H1 (cell line): ENCODE measurements around the gene FBXO41. TPM values are rescaled to one million over a fixed set of nuclear protein-coding genes. Genes with fewer than 3 reads are reported as not detected.
A peak's percentile ranks its signal among the peaks of the same experiment; 100 is the strongest.

ENCODE experiments used
- CTCF ChIA-PET: fragments of 300-600 bp; sonication (Branson Sonifier 250); formaldehyde crosslinking; loops from one replicate; lab custom pipeline; 2021; ENCODE audit not compliant: partially characterized antibody; lab: Charles Lee
- POLR2A ChIA-PET: fragments of 300-600 bp; sonication (Branson Sonifier 250); formaldehyde crosslinking; loops from one replicate; lab custom pipeline; 2021; ENCODE audit warnings: inconsistent platforms; ENCODE audit not compliant: partially characterized antibody; lab: Charles Lee
- DNase-seq, 2 experiments: peaks; one replicate each; pipeline versions ENCODE4 v3.0.0 to v3.0.0-alpha.2; 2010 to 2022; ENCODE audit warnings: low spot score in 2 of 2, low read depth in 1 of 2, mixed read lengths in 1 of 2
- FAIRE-seq: peaks from 2 replicates; lab custom pipeline; 2011; peaks lifted over from hg19 to GRCh38; lab: Jason Lieb, UNC
- H2AFZ ChIP-seq: 2 replicates; pipeline ENCODE4 v1.8.1; 2012; ENCODE audit warnings: low read length, inconsistent platforms
- H2AK5ac ChIP-seq: 2 replicates; pipeline ENCODE4 v1.6.1; 2013; ENCODE audit warnings: low read depth, low read length
- H2BK120ac ChIP-seq: replicated peaks from 2 replicates; pipeline ENCODE3; 2013; ENCODE audit warnings: low read depth, low read length, inconsistent platforms
- H2BK12ac ChIP-seq: 2 replicates; pipeline ENCODE4 v1.6.1; 2013; ENCODE audit warnings: low read depth, low read length
- H2BK15ac ChIP-seq: 2 replicates; pipeline ENCODE4 v1.6.1; 2013; ENCODE audit warnings: low read length
- H2BK20ac ChIP-seq: 2 replicates; pipeline ENCODE4 v1.6.1; 2013; ENCODE audit warnings: low read length
- H2BK5ac ChIP-seq: 2 replicates; pipeline ENCODE4 v1.6.1; 2013; ENCODE audit warnings: low read depth, low read length
- H3K14ac ChIP-seq: 2 replicates; pipeline ENCODE4 v1.6.1; 2013; ENCODE audit warnings: inconsistent platforms; ENCODE audit not compliant: insufficient read length
- H3K18ac ChIP-seq: 2 replicates; pipeline ENCODE4 v1.6.1; 2013; ENCODE audit warnings: low read length; ENCODE audit errors: extremely low read depth
- H3K23ac ChIP-seq: 2 replicates; pipeline ENCODE4 v1.6.1; 2013; ENCODE audit warnings: inconsistent platforms; ENCODE audit not compliant: insufficient read length
- H3K23me2 ChIP-seq: 2 replicates; pipeline ENCODE4 v1.6.1; 2013; ENCODE audit warnings: low read depth, low read length
- H3K27ac ChIP-seq: 2 replicates; pipeline ENCODE4 v1.6.1; 2011; ENCODE audit warnings: low read depth, low read length, inconsistent platforms
- H3K27me3 ChIP-seq, 4 experiments: replicated peaks in 1 of 4; 1 replicate in 1 of 4; 2 replicates in 3 of 4; pipeline versions ENCODE4 v1.6.1 to v1.8.1; 2011 to 2013; ENCODE audit warnings: low read length in 3 of 4, mild to moderate bottlenecking in 3 of 4, inconsistent platforms in 2 of 4, mixed read lengths in 2 of 4, moderate library complexity in 1 of 4; ENCODE audit not compliant: control insufficient read depth in 3 of 4, insufficient read depth in 3 of 4; ENCODE audit errors: extremely low read depth in 1 of 4
- H3K36me3 ChIP-seq, 4 experiments: 2 replicates each; pipeline versions ENCODE4 v1.6.1 to v1.8.1; 2011 to 2013; ENCODE audit warnings: mild to moderate bottlenecking in 4 of 4, low read length in 3 of 4, moderate library complexity in 2 of 4, control low read depth in 1 of 4, inconsistent platforms in 1 of 4; ENCODE audit not compliant: insufficient read depth in 4 of 4, control insufficient read depth in 2 of 4
- H3K4ac ChIP-seq: replicated peaks from 2 replicates; pipeline ENCODE3; 2013; ENCODE audit warnings: low read length, low read depth, mixed read lengths, inconsistent platforms; ENCODE audit not compliant: insufficient read length
- H3K4me1 ChIP-seq, 4 experiments: replicated peaks in 1 of 4; 1 replicate in 1 of 4; 2 replicates in 3 of 4; pipeline versions ENCODE4 v1.6.1 to v1.8.1; 2011 to 2013; ENCODE audit warnings: low read length in 3 of 4, inconsistent platforms in 2 of 4, mixed read lengths in 1 of 4; ENCODE audit not compliant: insufficient read depth in 4 of 4, control insufficient read depth in 3 of 4
- H3K4me2 ChIP-seq, 2 experiments: 2 replicates each; pipeline versions ENCODE4 v1.6.1 to v1.8.1; 2011 to 2013; ENCODE audit warnings: low read depth in 2 of 2, low read length in 2 of 2, control low read depth in 1 of 2, inconsistent platforms in 1 of 2, mild to moderate bottlenecking in 1 of 2; ENCODE audit not compliant: insufficient read depth in 1 of 2
- H3K4me3 ChIP-seq, 4 experiments: fragments of 200-600, 300-600 bp in 1 of 4; sonication (generic), shearing (Covaris generic), sonication (Bioruptor Twin) in 1 of 4; 2 replicates each; pipeline versions ENCODE4 v1.5.1 to v1.8.1; 2011 to 2016; ENCODE audit warnings: low read length in 4 of 4, low read depth in 3 of 4, control low read depth in 2 of 4, inconsistent platforms in 2 of 4, mild to moderate bottlenecking in 2 of 4, mixed read lengths in 1 of 4, moderate library complexity in 1 of 4; ENCODE audit not compliant: insufficient read depth in 2 of 4; ENCODE audit errors: extremely low read depth in 1 of 4
- H3K56ac ChIP-seq: replicated peaks from 2 replicates; pipeline ENCODE3; 2013; ENCODE audit warnings: low read depth, mild to moderate bottlenecking, mixed read lengths, low read length, inconsistent platforms; ENCODE audit not compliant: insufficient read length
- H3K79me1 ChIP-seq: 2 replicates; pipeline ENCODE4 v1.6.1; 2013; ENCODE audit warnings: low read depth, low read length, control low read depth
- H3K79me2 ChIP-seq, 2 experiments: 2 replicates each; pipeline versions ENCODE4 v1.6.1 to v1.8.1; 2012 to 2013; ENCODE audit warnings: low read length in 2 of 2, mild to moderate bottlenecking in 2 of 2, inconsistent platforms in 1 of 2; ENCODE audit not compliant: insufficient read depth in 2 of 2, control insufficient read depth in 1 of 2
- H3K9ac ChIP-seq, 4 experiments: replicated peaks in 1 of 4; 1 replicate in 1 of 4; 2 replicates in 3 of 4; pipeline versions ENCODE4 v1.6.1 to v1.8.1; 2011 to 2013; ENCODE audit warnings: low read depth in 3 of 4, low read length in 3 of 4, control low read depth in 2 of 4, mild to moderate bottlenecking in 2 of 4, moderate library complexity in 2 of 4, inconsistent platforms in 1 of 4; ENCODE audit errors: extremely low read depth in 1 of 4
- H3K9me3 ChIP-seq, 2 experiments: 2 replicates each; pipeline versions ENCODE4 v1.6.1 to v1.8.1; 2012 to 2013; ENCODE audit warnings: mild to moderate bottlenecking in 2 of 2, moderate library complexity in 2 of 2, control low read depth in 1 of 2, inconsistent platforms in 1 of 2, low read depth in 1 of 2, low read length in 1 of 2, mixed read lengths in 1 of 2; ENCODE audit not compliant: insufficient read depth in 2 of 2
- H4K20me1 ChIP-seq, 2 experiments: replicated peaks in 1 of 2; 2 replicates each; pipeline versions ENCODE3 to v1.8.1; 2011 to 2013; ENCODE audit warnings: inconsistent platforms in 2 of 2, low read length in 2 of 2, mild to moderate bottlenecking in 1 of 2; ENCODE audit not compliant: insufficient read depth in 2 of 2, control insufficient read depth in 1 of 2
- H4K5ac ChIP-seq: 2 replicates; pipeline ENCODE4 v1.6.1; 2013; ENCODE audit warnings: low read length, low read depth, mixed read lengths, inconsistent platforms; ENCODE audit not compliant: insufficient read length
- H4K8ac ChIP-seq: 2 replicates; pipeline ENCODE4 v1.8.0; 2013; ENCODE audit warnings: mild to moderate bottlenecking, moderate library complexity, low read length, inconsistent platforms; ENCODE audit not compliant: insufficient read depth; ENCODE audit errors: extremely low read depth
- H4K91ac ChIP-seq: replicated peaks from 2 replicates; pipeline ENCODE3; 2013; ENCODE audit warnings: low read length, mixed read lengths, inconsistent platforms; ENCODE audit not compliant: insufficient read length
- BCL11A ChIP-seq, 2 experiments: IDR thresholded peaks; one replicate each; pipeline ENCODE4 v1.6.1; 2011; ENCODE audit warnings: low read depth in 2 of 2, low read length in 2 of 2, mild to moderate bottlenecking in 2 of 2
- CEBPB ChIP-seq: IDR thresholded peaks from 2 replicates; pipeline ENCODE4 v1.6.1; 2012; ENCODE audit warnings: low read depth, low read length
- CTBP2 ChIP-seq: IDR thresholded peaks from 2 replicates; pipeline ENCODE4 v1.7.0; 2011; ENCODE audit warnings: borderline replicate concordance, mild to moderate bottlenecking, moderate library complexity, mixed read lengths, low read length; ENCODE audit not compliant: insufficient read depth, insufficient read length
- HDAC2 ChIP-seq, 2 experiments: fragments of 300-600 bp in 1 of 2; sonication (generic) in 1 of 2; IDR thresholded peaks; 2 replicates each; pipeline ENCODE4 v1.6.1; 2011 to 2012; ENCODE audit warnings: low read depth in 2 of 2, low read length in 2 of 2, mild to moderate bottlenecking in 2 of 2, moderate library complexity in 2 of 2, borderline replicate concordance in 1 of 2, inconsistent platforms in 1 of 2
- POLR2A ChIP-seq, 2 experiments: IDR thresholded peaks; 1 replicate in 1 of 2; 2 replicates in 1 of 2; pipeline ENCODE4 v1.6.1; 2011; ENCODE audit warnings: low read depth in 2 of 2, low read length in 2 of 2, mild to moderate bottlenecking in 2 of 2; ENCODE audit errors: control extremely low read depth in 1 of 2
- WGBS, 2 experiments: shearing (Covaris generic) in 1 of 2; methylation state at CpG; one replicate each; pipeline versions ENCODE4 v1.1.6 to v1.1.7; 2013 to 2015; ENCODE audit warnings: low lambda C conversion rate in 2 of 2, mixed read lengths in 2 of 2, inconsistent platforms in 1 of 2, low coverage in 1 of 2, missing lambda C conversion rate in 1 of 2; ENCODE audit not compliant: insufficient replicate concordance in 2 of 2, insufficient coverage in 1 of 2, insufficient read length in 1 of 2; ENCODE audit errors: extremely low coverage in 1 of 2, missing lambda C conversion rate in 1 of 2; 5-methylcytosine and 5-hydroxymethylcytosine counted together
- polyA plus RNA-seq, 7 experiments: library from polyadenylated mRNA; depleted of rRNA in 3 of 7; stranded (reverse) in 5 of 7; unstranded in 2 of 7; fragments of >200 nt in 5 of 7; fragments of 200-250 nt in 2 of 7; gene quantifications; 1 replicate in 5 of 7; 2 replicates in 1 of 7; 4 replicates in 1 of 7; pipeline versions ENCODE4 v1.2.1 to v1.2.3, GENCODE V29; 2011 to 2013; ENCODE audit warnings: missing spikeins in 2 of 7, mixed read lengths in 2 of 7
- total RNA-seq: library from RNA; stranded (reverse); fragmentation: NEBNext Ultra II Directional; extraction: Animal tissue kit (Norgen Biotek cat#: 25700); gene quantifications from 2 replicates; pipeline ENCODE4 v1.2.1, GENCODE V29; 2021
- TF ChIP-seq, protein P1 (sequence below): IDR thresholded peaks from 2 replicates; pipeline ENCODE4 v1.6.1; 2012; ENCODE audit warnings: inconsistent platforms

Gene FBXO41
- total and polyA plus RNA-seq, 2 of the 8 experiments (the other 6 are each of a cell fraction or from before 2014, with no cell fraction given): 11.2 to 14.3 TPM

DNA sequence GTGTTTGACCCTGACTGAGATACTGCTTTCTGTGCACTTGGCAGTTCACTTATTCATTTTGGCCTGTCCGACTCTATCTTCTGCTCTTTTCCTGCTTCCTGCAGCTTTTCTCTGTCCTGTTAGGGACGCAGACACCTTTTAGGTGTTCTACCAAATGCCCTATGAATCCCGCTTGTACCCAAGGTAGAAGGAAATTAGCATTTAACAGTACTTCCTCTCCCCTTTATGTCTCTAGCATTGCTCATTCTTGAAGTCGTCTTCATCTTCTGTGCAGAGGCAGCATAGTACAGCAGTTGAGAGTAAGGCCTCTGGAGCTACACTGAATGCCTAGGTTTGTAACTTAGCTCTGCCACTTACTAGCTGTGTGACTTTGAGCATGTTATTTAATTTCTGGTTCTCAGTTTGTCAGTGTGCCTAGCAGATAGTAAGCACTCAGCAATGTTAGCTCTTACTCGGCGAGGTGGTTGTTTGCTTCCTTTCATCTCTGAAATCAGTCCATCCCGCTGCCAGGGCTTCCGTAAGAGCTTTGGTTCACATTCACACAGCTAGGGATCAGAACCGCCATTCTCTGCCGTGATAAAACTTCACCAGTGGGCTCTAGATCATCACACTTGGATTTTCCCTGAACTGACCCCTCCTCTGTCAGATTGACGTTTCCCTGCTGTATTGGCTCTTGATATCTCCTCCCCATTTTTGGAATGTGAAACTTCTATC, 48.8 kb downstream of the FBXO41 start:
- DNase-seq: no peak

More for the DNA sequence above, 48.8 kb downstream of the FBXO41 start:
- H2BK5ac ChIP-seq: no peak overlapping the region
- H3K9me3 ChIP-seq: no peaks in the 10 kb centered on the region
- H3K27ac ChIP-seq: no peak overlapping the region
- no peak overlapping the region for H2BK20ac ChIP-seq
- no peaks in the 10 kb centered on the region; a peak in 2 of 7 replicates for H3K27me3 ChIP-seq
- H3K4me1 ChIP-seq: peaks cover 10 to 21% (median 16%) of the 10 kb centered on the region in 4 experiments; a peak in 6 of 7 replicates
- H4K8ac ChIP-seq: no peak overlapping the region
- no peak overlapping the region for H3K23ac ChIP-seq
- peak overlapping the region; percentile 94 to 97 (median 95); a peak in 6 of 7 replicates for H3K9ac ChIP-seq
- peaks cover 52 to 63% of the 10 kb centered on the region in 2 experiments for H3K79me2 ChIP-seq
- no peak overlapping the region for H2AK5ac ChIP-seq
- H4K5ac ChIP-seq: no peak overlapping the region
- 76% methylated on average over 11 of the region's 11 CpGs; no CpG with 5 or more reads in 1 of the 2 experiments for WGBS, 2 experiments
- H3K36me3 ChIP-seq: peaks cover 3 to 21% (median 15%) of the 10 kb centered on the region in 4 experiments
- no peak for FAIRE-seq
- H3K79me1 ChIP-seq: peaks cover 8% of the 10 kb centered on the region
- no peak overlapping the region for H2BK15ac ChIP-seq
- H2BK12ac ChIP-seq: no peak overlapping the region
- peak overlapping the region; percentile 82 to 93 (median 88) for H3K4me3 ChIP-seq
- POLR2A ChIA-PET: interaction anchor here (0.6 to 8.8 kb wide), 10 partner anchors 10 to 185 kb away, joined by 3 to 113 read pairs (median 23); partner anchors contain the start of genes FBXO41 and SMYD5
- TF ChIP-seq HDAC2 (IDR thresholded peaks at IDR 0.05; ENCODE audit: borderline replicate concordance in 1 of 2, low read depth in 2 of 2, low read length in 2 of 2) (no peak), CEBPB (no peak), BCL11A (IDR thresholded peaks at IDR 0.05; ENCODE audit: low read depth in 2 of 2, low read length in 2 of 2) (no peak), CTBP2 (no peak), POLR2A (IDR thresholded peaks at IDR 0.05; ENCODE audit: control extremely low read depth in 1 of 2, low read depth in 2 of 2, low read length in 2 of 2) (no peak)
- TF ChIP-seq, protein P1, sequence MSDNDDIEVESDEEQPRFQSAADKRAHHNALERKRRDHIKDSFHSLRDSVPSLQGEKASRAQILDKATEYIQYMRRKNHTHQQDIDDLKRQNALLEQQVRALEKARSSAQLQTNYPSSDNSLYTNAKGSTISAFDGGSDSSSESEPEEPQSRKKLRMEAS: no peak
- no peak overlapping the region for H3K4ac ChIP-seq
- H2BK120ac ChIP-seq: no peak overlapping the region
- H3K23me2 ChIP-seq: peaks cover 21% of the 10 kb centered on the region
- H3K18ac ChIP-seq: no peak overlapping the region
- H3K56ac ChIP-seq: no peak overlapping the region
- H4K91ac ChIP-seq: no peak overlapping the region
- H4K20me1 ChIP-seq: peaks cover 9 to 28% of the 10 kb centered on the region in 2 experiments
- CTCF ChIA-PET: interaction anchor here (0.8 to 10.2 kb wide), 4 partner anchors 14 to 55 kb away, joined by 3 to 51 read pairs (median 8); no protein-coding TSS in a partner anchor
- H3K14ac ChIP-seq: no peak overlapping the region
- peak overlapping the region; percentile 94 to 99 for H3K4me2 ChIP-seq
- no peak overlapping the region for H2AFZ ChIP-seq
